Measurements from ENCODE around the gene STAG3. TPM values are rescaled to one million over a fixed set of nuclear protein-coding genes. Genes with fewer than 3 reads are reported as not detected.

Gene STAG3
- total and polyA plus RNA-seq, 9 of the 15 experiments (the other 6 are each of a cell fraction or from before 2014, with no cell fraction given): 0.54 to 2.5 (median 1.7) TPM

GRCh38 chr7:100192969-100193368 is 15.3 kb downstream of the STAG3 start (continued):
- 0 out of 2 replicates have a peak, but pooled peaks have one; percentile 16 for TF ChIP-seq MGA (IDR thresholded peaks at IDR 0.05)
- TF ChIP-seq SRSF1 (IDR thresholded peaks at IDR 0.05; ENCODE audit: low read depth, low read length): no peak

Data from K562 (cell line).